Measurements from ENCODE around the gene MED13L. TPM values are rescaled to one million over a fixed set of nuclear protein-coding genes. Genes with fewer than 3 reads are reported as not detected.

MED13L gene
- total RNA-seq, 1 experiment from 2014 or later, result 94.1 TPM

DNA sequence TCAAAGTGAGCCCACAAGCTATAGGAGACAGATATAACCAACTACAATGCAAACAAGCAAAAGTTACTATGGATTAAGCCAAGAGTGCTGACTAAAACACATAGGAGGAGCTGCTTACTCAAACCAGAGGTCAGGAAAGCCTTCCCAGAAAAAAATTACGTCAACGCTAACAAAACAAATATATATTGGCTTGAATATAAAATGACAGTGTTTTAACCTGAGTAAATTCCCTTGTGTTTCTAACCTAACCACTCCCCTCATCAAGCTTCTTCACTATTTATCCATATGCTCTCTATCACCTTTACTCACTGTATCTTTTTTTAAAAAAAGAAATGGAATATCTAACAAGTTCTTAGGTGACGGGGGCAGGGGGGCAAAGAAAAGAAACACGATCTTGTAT, 115.9 kb downstream of the MED13L start:
- Histone ChIP-seq H3K9me3 (ENCODE audit: low read depth, low read length, poor library complexity, severe bottlenecking) (no peaks in the 10 kb centered on the region), H3K4me3 (ENCODE audit: low read depth, low read length, poor library complexity, severe bottlenecking) (no peak overlapping the region), H3K27ac (ENCODE audit: low read depth, low read length, poor library complexity, severe bottlenecking) (no peak overlapping the region), H3K36me3 (ENCODE audit: insufficient read depth, low read length, poor library complexity, severe bottlenecking) (no peaks in the 10 kb centered on the region), H3K27me3 (replicated peaks; ENCODE audit: insufficient read depth, low read depth, low read length, poor library complexity) (no peaks in the 10 kb centered on the region), H3K4me1 (ENCODE audit: insufficient read depth, low read length, poor library complexity, severe bottlenecking) (peaks cover 59% of the 10 kb centered on the region)
- BruUV-seq (replicated peaks), result no TSS peak
- DNase-seq (ENCODE audit: low spot score), result no peak
- intact Hi-C loops (cut with micrococcal nuclease; ENCODE audit: unreplicated experiment), result no loop called here
- TF ChIP-seq EZH2 (IDR thresholded peaks at IDR 0.05; ENCODE audit: borderline replicate concordance, low read depth, low read length, poor library complexity, severe bottlenecking), result no peak
- TF ChIP-seq, protein P1, sequence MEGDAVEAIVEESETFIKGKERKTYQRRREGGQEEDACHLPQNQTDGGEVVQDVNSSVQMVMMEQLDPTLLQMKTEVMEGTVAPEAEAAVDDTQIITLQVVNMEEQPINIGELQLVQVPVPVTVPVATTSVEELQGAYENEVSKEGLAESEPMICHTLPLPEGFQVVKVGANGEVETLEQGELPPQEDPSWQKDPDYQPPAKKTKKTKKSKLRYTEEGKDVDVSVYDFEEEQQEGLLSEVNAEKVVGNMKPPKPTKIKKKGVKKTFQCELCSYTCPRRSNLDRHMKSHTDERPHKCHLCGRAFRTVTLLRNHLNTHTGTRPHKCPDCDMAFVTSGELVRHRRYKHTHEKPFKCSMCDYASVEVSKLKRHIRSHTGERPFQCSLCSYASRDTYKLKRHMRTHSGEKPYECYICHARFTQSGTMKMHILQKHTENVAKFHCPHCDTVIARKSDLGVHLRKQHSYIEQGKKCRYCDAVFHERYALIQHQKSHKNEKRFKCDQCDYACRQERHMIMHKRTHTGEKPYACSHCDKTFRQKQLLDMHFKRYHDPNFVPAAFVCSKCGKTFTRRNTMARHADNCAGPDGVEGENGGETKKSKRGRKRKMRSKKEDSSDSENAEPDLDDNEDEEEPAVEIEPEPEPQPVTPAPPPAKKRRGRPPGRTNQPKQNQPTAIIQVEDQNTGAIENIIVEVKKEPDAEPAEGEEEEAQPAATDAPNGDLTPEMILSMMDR (conservative IDR thresholded peaks at IDR 0.05; ENCODE audit: low read depth, low read length), result no peak
- POLR2A ChIA-PET (ENCODE audit: low non-redundant PET), result no interaction called here
- CTCF ChIA-PET, result no interaction called here

DNA sequence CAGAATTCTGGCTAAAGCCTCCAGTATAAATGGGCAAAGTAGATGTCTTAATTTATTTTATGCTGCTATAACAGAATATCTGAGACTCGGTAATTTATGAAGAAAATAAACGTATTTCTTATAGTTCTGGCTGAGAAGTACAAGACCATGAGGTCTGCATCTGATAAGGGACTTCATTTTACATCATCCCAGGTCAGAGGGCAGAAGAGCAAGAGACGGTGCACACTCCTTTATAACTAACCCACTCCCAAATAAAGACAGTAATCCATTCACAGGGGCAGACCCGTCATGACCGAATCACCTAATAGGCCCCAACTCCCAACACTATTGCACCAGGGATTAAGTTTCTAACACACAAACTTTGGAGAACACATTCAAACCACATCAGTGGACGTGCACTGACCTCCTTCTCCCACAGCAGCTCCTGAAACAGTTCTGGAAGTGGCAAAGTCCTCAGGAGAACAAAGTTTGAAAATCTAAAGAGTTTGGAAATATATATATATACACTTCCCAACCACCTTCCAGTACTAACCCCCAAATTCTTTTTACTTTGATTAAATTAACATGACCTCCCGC, 116.5 kb downstream of the MED13L start:
- Histone ChIP-seq H3K27ac (ENCODE audit: low read depth, low read length, poor library complexity, severe bottlenecking) (no peak overlapping the region), H3K4me1 (ENCODE audit: insufficient read depth, low read length, poor library complexity, severe bottlenecking) (peaks cover 55% of the 10 kb centered on the region), H3K9me3 (ENCODE audit: low read depth, low read length, poor library complexity, severe bottlenecking) (no peaks in the 10 kb centered on the region), H3K4me3 (ENCODE audit: low read depth, low read length, poor library complexity, severe bottlenecking) (no peak overlapping the region), H3K27me3 (replicated peaks; ENCODE audit: insufficient read depth, low read depth, low read length, poor library complexity) (no peaks in the 10 kb centered on the region), H3K36me3 (ENCODE audit: insufficient read depth, low read length, poor library complexity, severe bottlenecking) (no peaks in the 10 kb centered on the region)
- no peak for DNase-seq (ENCODE audit: low spot score)
- ChIA-PET POLR2A (ENCODE audit: low non-redundant PET) (no interaction called here), CTCF (no interaction called here)
- intact Hi-C loops (cut with micrococcal nuclease; ENCODE audit: unreplicated experiment), result no loop called here
- BruUV-seq (replicated peaks), result no TSS peak
- TF ChIP-seq, protein P1 (conservative IDR thresholded peaks at IDR 0.05; ENCODE audit: low read depth, low read length), result no peak
- no peak for TF ChIP-seq EZH2 (IDR thresholded peaks at IDR 0.05; ENCODE audit: borderline replicate concordance, low read depth, low read length, poor library complexity, severe bottlenecking)

DNA sequence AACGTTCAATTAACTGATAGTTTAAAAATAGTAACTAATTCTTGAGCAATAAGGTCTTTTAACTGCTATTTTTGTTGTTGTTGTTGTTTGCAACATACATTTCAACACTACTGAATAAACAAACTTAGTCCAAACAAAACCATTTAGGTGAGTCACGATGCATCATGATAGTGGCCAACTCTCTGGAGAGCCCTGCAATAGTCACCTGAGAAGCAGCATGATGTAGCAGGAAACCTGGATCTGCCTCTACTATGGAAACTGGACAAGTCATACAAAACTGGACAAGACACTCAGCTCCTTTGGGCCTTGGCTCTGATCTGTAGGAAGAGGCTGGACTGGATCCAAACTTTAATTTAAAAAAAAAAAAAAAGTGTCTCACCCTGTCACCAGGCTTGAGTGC, 117.3 kb downstream of the MED13L start:
- intact Hi-C loops (cut with micrococcal nuclease; ENCODE audit: unreplicated experiment), result no loop called here
- no TSS peak for BruUV-seq (replicated peaks)
- H3K27me3 ChIP-seq (replicated peaks; ENCODE audit: insufficient read depth, low read depth, low read length, poor library complexity), result no peaks in the 10 kb centered on the region
- no peaks in the 10 kb centered on the region for H3K9me3 ChIP-seq (ENCODE audit: low read depth, low read length, poor library complexity, severe bottlenecking)
- H3K36me3 ChIP-seq (ENCODE audit: insufficient read depth, low read length, poor library complexity, severe bottlenecking), result no peaks in the 10 kb centered on the region
- no peak overlapping the region for H3K27ac ChIP-seq (ENCODE audit: low read depth, low read length, poor library complexity, severe bottlenecking)
- peaks cover 53% of the 10 kb centered on the region for H3K4me1 ChIP-seq (ENCODE audit: insufficient read depth, low read length, poor library complexity, severe bottlenecking)
- no peak overlapping the region for H3K4me3 ChIP-seq (ENCODE audit: low read depth, low read length, poor library complexity, severe bottlenecking)
- DNase-seq (ENCODE audit: low spot score), result no peak
- TF ChIP-seq EZH2 (IDR thresholded peaks at IDR 0.05; ENCODE audit: borderline replicate concordance, low read depth, low read length, poor library complexity, severe bottlenecking), result no peak
- TF ChIP-seq, protein P1 (conservative IDR thresholded peaks at IDR 0.05; ENCODE audit: low read depth, low read length), result no peak
- ChIA-PET POLR2A (ENCODE audit: low non-redundant PET) (no interaction called here), CTCF (no interaction called here)

Data from A673 (cell line).